OCI-LY3 (cell line): ENCODE results near the gene LZTS2.
A peak's percentile ranks its signal among the peaks of the same experiment; 100 is the strongest.

Experiments
- H2AFZ ChIP-seq: fragments of 200-600, 300-600 bp; shearing (Covaris generic); 2 replicates; pipeline ENCODE4 v1.6.0; 2014; ENCODE audit warnings: antibody characterized with exemption, low read depth, low read length
- H3K27ac ChIP-seq: fragments of 200-600, 300-600 bp; sonication (generic); 2 replicates; pipeline ENCODE4 v1.5.1; 2014; ENCODE audit warnings: mild to moderate bottlenecking, low read length, moderate library complexity, mixed read lengths
- H3K27me3 ChIP-seq: fragments of 200-600, 300-600 bp; sonication (generic); 2 replicates; pipeline ENCODE4 v1.6.1; 2014; ENCODE audit warnings: low read depth, low read length, mixed read lengths
- H3K36me3 ChIP-seq: fragments of 200-600, 300-600 bp; sonication (generic); replicated peaks from 2 replicates; pipeline ENCODE3; 2014; ENCODE audit warnings: low read depth, low read length, mixed read lengths
- H3K4me1 ChIP-seq: fragments of 300-600, 200-600 bp; sonication (generic); 2 replicates; pipeline ENCODE4 v1.6.1; 2014; ENCODE audit warnings: low read length, mixed read lengths
- H3K4me2 ChIP-seq: fragments of 200-600, 300-600 bp; sonication (generic); 2 replicates; pipeline ENCODE4 v1.6.1; 2014; ENCODE audit warnings: low read length, mixed read lengths
- H3K4me3 ChIP-seq: fragments of 300-600, 200-600 bp; sonication (generic); 2 replicates; pipeline ENCODE4 v1.5.1; 2014; ENCODE audit warnings: antibody characterized with exemption, mild to moderate bottlenecking, low read length, moderate library complexity
- H3K79me2 ChIP-seq: fragments of 300-600, 200-600 bp; shearing (Covaris generic); 2 replicates; pipeline ENCODE4 v1.6.1; 2014; ENCODE audit warnings: mild to moderate bottlenecking, low read length, mixed read lengths
- H3K9ac ChIP-seq: fragments of 300-600, 200-600 bp; shearing (Covaris generic); 2 replicates; pipeline ENCODE4 v1.6.0; 2014; ENCODE audit warnings: mild to moderate bottlenecking, low read length, moderate library complexity
- H3K9me3 ChIP-seq: fragments of 200-600, 300-600 bp; shearing (Covaris generic); 2 replicates; pipeline ENCODE4 v1.6.1; 2014; ENCODE audit warnings: low read length, mixed read lengths; ENCODE audit not compliant: insufficient read depth
- H4K20me1 ChIP-seq: fragments of 200-600, 300-600 bp; sonication (generic); 2 replicates; pipeline ENCODE4 v1.6.1; 2016; ENCODE audit warnings: low read length, mixed read lengths; ENCODE audit not compliant: insufficient read depth
- CTCF ChIP-seq: fragments of 200-600, 300-600 bp; sonication (generic); IDR thresholded peaks from 2 replicates; pipeline ENCODE4 v1.5.1; 2014; ENCODE audit warnings: antibody characterized with exemption, low read length, low read depth
- EZH2phosphoT487 ChIP-seq: fragments of 200-600 bp; shearing (Covaris generic); IDR thresholded peaks from 2 replicates; pipeline ENCODE4 v1.6.1; 2018; ENCODE audit warnings: antibody characterized with exemption, mixed run types, low read depth

LZTS2 gene

DNA sequence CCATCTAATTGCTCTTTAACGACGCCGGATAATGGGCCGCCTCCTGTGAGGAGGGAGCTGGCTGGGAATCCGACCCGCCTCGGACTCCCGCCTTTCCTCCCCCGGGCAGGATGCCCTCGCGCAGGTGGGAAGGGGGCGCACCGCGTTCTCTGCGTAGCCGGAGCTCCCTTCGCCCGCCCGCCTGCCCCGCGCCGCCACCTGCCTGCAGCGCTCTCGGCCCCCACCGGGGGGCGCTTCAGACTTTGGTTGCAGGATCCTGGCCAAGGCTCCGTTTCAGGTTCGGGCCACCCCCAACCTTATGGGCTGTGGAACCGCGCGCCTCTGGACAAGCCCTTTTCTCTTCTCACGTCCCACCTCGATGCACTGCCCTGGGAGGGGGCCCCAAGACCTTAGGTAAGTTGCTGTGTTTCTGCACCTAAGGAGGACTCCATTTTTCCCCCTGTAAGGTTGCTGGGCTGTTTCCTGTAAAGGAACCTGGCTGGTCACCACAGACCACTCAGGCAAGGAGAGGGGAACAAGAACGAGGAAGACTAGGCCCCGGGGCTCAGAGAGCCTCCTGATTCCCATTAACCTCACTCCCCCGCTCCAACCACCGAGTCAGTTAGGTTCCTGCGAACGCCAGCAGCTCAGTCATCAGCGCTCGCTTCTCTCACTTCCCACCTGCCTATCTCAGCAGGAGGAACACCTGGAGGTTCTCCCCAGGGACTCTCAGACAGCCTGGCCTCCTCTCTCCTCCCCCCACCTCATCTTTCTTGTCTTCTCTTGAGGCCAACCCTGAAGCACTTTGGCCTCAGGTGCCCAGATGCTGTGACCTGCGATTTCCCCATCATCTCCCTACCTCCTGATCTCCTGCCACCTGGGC, 50.8 kb downstream of the LZTS2 start:
- Histone ChIP-seq H3K79me2 (no peaks in the 10 kb centered on the region), H4K20me1 (no peaks in the 10 kb centered on the region; the same call in 1 of the 2 replicates), H3K9me3 (no peaks in the 10 kb centered on the region), H3K27me3 (no peaks in the 10 kb centered on the region), H2AFZ (peak overlapping the region; percentile 97), H3K4me1 (peaks cover 6% of the 10 kb centered on the region), H3K4me2 (peak overlapping the region; percentile 97), H3K36me3 (no peaks in the 10 kb centered on the region), H3K9ac (peak overlapping the region; percentile 61), H3K4me3 (peak overlapping the region; percentile 81), H3K27ac (no peak overlapping the region)
- TF ChIP-seq CTCF: peak; percentile 68
- no peak for TF ChIP-seq EZH2phosphoT487

- no peak overlapping the region for H3K27ac ChIP-seq
- no peaks in the 10 kb centered on the region; the same call in 1 of the 2 replicates for H4K20me1 ChIP-seq
- H2AFZ ChIP-seq: no peak overlapping the region
- peaks cover 6% of the 10 kb centered on the region for H3K4me1 ChIP-seq
- H3K9ac ChIP-seq: no peak overlapping the region
- TF ChIP-seq EZH2phosphoT487 (no peak), CTCF (no peak)
- no peaks in the 10 kb centered on the region for H3K9me3 ChIP-seq
- H3K79me2 ChIP-seq: no peaks in the 10 kb centered on the region
- H3K4me2 ChIP-seq: no peak overlapping the region
- no peaks in the 10 kb centered on the region for H3K27me3 ChIP-seq
- no peak overlapping the region for H3K4me3 ChIP-seq
- no peaks in the 10 kb centered on the region for H3K36me3 ChIP-seq
Measured at GRCh38 chr10:101052285-101052684, 52.7 kb downstream of the LZTS2 start.

DNA sequence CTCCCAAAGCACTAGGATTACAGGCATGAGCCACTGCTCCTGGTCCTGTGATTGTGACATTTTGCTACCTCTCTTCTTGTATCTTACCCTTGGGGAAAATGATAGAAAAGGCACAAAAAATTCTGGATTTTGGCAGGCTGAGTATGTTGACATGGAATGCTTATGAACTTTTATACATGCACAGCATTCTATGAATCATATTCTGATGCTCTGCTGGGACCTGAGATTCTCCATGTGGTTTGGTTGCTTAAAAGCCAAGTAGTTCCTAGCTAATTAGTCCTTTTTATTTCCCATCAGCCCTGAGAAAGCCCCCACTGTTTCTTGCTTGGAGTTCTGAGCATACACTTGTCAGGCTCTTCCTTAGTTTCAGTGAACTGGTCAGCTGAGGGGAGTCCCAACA, 53.9 kb downstream of the LZTS2 start:
- Histone ChIP-seq H3K79me2 (no peaks in the 10 kb centered on the region), H3K4me1 (peaks cover 6% of the 10 kb centered on the region), H3K4me3 (no peak overlapping the region), H2AFZ (no peak overlapping the region), H3K9me3 (no peaks in the 10 kb centered on the region), H3K9ac (no peak overlapping the region), H3K36me3 (no peaks in the 10 kb centered on the region), H3K27ac (no peak overlapping the region), H3K4me2 (no peak overlapping the region), H4K20me1 (no peaks in the 10 kb centered on the region; the same call in 1 of the 2 replicates), H3K27me3 (no peaks in the 10 kb centered on the region)
- no peak for TF ChIP-seq EZH2phosphoT487
- no peak for TF ChIP-seq CTCF

- H3K27me3 ChIP-seq: no peaks in the 10 kb centered on the region
- H3K4me1 ChIP-seq: peaks cover 7% of the 10 kb centered on the region
- no peaks in the 10 kb centered on the region; the same call in 1 of the 2 replicates for H4K20me1 ChIP-seq
- no peak overlapping the region for H3K27ac ChIP-seq
- H2AFZ ChIP-seq: no peak overlapping the region
- no peak overlapping the region for H3K9ac ChIP-seq
- H3K4me3 ChIP-seq: no peak overlapping the region
- no peaks in the 10 kb centered on the region for H3K9me3 ChIP-seq
- no peak for TF ChIP-seq EZH2phosphoT487
- no peak for TF ChIP-seq CTCF
- no peak overlapping the region for H3K4me2 ChIP-seq
- H3K36me3 ChIP-seq: no peaks in the 10 kb centered on the region
- peaks cover 2% of the 10 kb centered on the region for H3K79me2 ChIP-seq
Measured at GRCh38 chr10:101054351-101054750, 54.7 kb downstream of the LZTS2 start.
